ENCODE measurements around the gene ACCS.
A peak's percentile ranks its signal among the peaks of the same experiment; 100 is the strongest.

ACCS gene

DNA sequence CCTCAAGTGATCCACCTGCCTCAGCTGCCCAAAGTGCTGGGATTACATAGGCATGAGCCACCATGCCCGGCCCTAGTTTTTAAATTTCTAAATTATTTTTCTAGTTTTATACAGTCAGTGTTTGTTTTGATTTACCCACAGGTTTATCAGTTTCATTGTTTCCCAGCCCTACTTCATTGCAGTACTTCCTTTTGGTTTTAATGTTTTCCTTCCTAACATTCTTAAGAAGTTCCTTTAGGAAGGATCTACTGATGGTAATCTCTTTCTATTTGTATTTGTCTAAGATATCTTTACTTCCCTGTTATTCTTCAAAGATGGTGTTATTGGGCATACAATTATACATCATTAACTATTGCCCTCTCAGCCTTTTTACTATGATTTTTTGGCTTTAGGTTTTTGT is 24.5 kb downstream of the ACCS start:
- no peak for DNase-seq (ENCODE audit: low spot score)

DNA sequence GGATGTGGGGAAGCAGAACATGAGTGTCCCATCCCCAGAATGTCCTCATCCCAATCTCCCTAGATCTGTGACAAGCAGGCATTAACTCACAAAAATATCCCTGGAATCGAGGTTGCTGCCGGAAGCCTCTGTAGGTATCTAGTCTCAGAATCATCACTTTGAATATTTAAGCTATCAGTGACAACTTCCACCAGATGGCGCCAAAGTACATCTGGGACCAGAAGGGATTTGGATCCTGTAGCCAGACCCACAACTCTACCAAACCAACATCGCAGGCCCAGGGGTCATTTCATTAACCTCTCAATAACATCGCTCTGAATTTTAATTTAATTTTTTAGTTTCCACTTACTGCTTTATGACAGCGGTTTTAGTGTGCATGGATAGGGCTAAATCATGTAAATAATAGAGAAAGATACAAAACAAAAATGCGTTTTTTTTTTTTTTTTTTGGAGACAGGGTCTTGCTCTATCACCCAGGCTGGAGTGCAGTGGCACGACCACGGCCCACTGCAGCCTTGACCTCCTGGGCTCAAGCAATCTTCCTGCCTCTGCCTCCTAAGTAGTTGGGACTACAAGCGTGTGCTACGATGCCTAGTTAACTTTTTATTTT is 28.3 kb downstream of the ACCS start:
- DNase-seq (ENCODE audit: low spot score): peak; percentile 90

GRCh38 chr11:44095506-44096359 is 29.7 kb downstream of the ACCS start, which contains the start of gene EXT2:
Gene EXT2, plus strand, starts transcription at chr11:44095678. Its CDS starts 12,035 bp downstream, at chr11:44107713.
- DNase-seq (ENCODE audit: low spot score): peak; percentile 90

DNA sequence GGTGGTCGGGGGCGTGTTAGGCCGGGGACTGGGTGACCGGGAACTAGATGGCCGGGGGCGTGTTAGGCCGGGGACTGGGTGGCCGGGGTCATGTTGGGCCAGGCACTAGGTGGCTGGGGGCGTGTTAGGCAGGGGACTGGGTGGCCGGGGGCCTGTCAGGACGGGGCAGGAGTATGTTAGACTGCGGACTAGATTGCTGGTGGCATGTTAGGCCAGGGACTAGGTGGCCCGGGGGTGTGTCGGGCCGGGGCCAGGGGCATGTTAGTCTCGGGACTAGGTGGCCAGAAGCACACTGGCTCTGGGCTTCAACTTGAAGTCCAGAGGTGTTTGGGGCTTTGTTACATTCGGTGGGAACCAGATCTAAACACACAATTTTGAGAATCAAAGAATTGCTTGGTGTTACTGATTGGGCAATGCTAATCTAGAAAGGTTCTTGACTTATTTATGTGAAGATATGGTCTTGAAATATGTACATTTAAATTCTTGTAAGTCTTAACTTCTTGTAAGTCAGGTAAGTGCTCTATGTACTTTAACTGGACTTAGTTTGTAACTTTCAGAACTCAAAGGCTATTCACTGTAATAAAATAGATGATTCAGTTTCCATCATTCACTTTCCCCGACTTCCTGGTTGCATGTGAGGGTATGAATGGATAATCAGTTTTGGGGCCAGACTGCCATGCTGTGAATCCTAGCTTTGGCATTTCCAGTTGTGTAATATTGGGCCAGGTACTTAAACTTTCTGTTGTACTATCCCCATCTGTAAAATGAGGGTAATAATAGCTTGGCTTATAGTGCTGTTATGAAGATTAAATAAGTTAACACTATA is 30.5 kb downstream of the ACCS start:
- DNase-seq (ENCODE audit: low spot score): no peak

DNA sequence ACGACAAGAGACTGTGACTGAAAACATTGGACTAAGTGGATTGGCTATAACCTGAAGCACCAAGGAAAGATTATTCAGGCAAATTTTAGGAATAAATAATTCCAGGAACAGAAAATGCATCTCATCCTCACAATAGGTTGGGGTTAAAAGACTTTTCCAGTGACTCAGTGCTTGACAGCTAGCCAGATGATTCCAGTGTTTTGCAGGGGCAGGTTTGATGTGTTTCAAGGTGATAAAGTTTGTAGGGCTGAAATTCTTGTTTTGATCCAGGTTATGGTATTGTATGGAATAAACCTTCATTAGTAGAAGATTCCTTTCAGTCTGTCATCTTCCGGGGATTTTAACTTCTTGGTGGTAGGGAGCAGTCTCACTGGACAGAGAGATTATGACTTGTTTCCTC is 31.8 kb downstream of the ACCS start:
- no peak for DNase-seq (ENCODE audit: low spot score)

- no peak for DNase-seq (ENCODE audit: low spot score)
Observed at GRCh38 chr11:44101098-44101497, 35.0 kb downstream of the ACCS start.

- DNase-seq (ENCODE audit: low spot score): no peak
Observed at GRCh38 chr11:44104481-44105294, 38.6 kb downstream of the ACCS start.

DNA sequence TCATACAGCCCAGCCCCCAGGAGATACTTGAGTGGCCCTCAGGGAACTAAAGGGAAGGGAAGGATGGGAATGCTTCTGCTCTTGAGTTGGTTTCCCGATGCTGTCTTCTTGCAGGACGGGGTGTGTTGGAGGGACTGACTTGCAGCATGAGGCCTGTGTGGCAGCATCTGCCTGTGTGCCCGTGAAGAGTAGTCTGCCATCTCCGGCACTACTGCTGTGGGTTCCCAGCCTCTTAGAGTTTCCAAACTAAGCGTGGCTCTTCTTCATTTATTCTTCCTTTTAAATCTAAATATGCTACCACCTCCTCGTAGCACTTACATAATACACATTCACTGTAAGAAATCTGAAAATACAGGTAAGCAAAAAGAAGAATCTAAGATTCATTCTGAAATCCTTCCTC is 42.2 kb downstream of the ACCS start:
- no peak for DNase-seq (ENCODE audit: low spot score)

- DNase-seq (ENCODE audit: low spot score): peak; percentile 50
Observed at GRCh38 chr11:44110231-44110679, 44.2 kb downstream of the ACCS start.

GRCh38 chr11:44112091-44112821 is 46.2 kb downstream of the ACCS start:
- DNase-seq (ENCODE audit: low spot score): no peak

- DNase-seq (ENCODE audit: low spot score): no peak
Observed at GRCh38 chr11:44113018-44113417, 46.9 kb downstream of the ACCS start.

GRCh38 chr11:44113572-44113971 is 47.5 kb downstream of the ACCS start:
- DNase-seq (ENCODE audit: low spot score): no peak

- DNase-seq (ENCODE audit: low spot score): no peak
Observed at GRCh38 chr11:44116234-44116830, 50.3 kb downstream of the ACCS start.

DNA sequence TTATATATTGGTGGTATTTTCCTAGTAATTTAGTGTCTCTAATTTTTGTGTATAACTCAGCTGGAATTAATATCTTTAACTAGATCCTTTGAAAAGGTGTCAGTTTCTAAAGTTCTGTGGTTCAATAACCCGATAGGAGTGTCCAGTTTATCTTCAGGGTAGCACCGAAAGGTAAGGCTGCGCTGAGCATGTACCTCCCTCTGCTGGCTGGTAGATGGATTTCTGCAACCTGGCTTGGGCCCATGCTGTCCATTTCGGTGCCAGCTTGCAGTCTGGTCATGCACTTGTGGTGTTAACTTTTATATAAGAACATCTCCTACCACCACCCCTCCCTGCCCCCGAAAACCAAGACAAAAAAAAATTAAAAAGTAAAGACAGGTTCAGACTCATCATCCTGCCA is 54.1 kb downstream of the ACCS start:
- peak; percentile 14 for DNase-seq (ENCODE audit: low spot score)

DNA sequence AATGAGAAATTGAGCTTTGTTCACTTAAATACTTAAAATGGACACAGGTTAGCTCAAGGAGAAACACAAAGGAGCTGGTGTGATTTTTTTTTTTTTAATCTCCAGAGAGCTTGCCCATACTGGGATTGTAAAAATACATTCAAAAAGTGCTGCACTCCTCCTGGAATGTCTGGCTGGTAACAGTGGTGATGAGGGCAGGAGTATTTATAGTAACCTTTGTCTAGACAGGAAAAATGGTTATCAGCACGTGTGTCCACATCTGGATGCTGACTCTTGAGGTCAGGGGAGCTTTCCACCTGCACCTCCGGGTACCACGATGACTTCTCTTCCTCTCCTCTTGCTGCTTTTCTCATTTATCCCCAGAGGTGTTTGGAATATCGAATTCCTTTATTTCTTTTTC is 59.5 kb downstream of the ACCS start:
- no peak for DNase-seq (ENCODE audit: low spot score)

DNA sequence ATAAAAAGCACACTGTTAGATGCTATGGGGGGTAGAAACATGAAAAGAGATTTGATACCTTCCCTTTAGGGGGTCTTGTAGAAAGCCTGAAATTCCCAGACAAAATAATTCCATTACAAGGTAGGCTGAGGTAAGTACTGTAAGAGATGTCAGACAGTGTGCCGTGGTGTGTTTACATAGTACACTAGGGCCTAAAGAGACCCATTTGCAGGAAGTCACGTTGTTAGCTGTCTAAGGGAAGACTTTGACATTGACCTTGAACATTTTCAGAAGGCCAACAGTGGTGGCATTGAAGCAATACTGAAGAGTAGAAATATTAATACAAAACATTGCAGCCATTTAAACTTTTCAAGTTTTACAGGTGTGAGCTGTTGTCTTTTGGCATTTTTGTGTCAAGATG is 60.2 kb downstream of the ACCS start:
- DNase-seq (ENCODE audit: low spot score): no peak

- no peak for DNase-seq (ENCODE audit: low spot score)
Observed at GRCh38 chr11:44127130-44127529, 61.1 kb downstream of the ACCS start.

DNA sequence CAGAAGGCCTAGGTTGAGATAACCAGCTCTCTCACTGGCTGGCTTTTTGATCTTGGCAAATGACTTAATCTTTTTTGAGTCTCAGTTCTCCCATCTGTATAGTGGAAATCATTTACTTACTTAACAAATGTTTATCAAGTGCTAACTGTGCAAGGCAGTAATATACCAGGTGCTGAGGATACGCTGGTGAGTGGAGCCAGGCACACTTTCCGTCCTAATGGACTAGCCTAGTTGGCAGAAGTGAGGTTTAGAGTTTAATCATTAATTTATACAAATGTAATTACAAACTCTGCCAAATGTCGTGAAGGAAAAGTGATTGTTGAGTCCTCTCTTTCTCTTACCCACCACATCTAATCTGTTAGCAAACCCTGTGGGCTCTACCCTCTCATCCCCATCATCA is 62.7 kb downstream of the ACCS start:
- DNase-seq (ENCODE audit: low spot score): no peak

GRCh38 chr11:44130751-44131150 is 64.7 kb downstream of the ACCS start:
- DNase-seq (ENCODE audit: low spot score): no peak

GRCh38 chr11:44133335-44133946 is 67.4 kb downstream of the ACCS start:
- no peak for DNase-seq (ENCODE audit: low spot score)
